ENCODE results near the gene CHD3. TPM values are rescaled to one million over a fixed set of nuclear protein-coding genes. Genes with fewer than 3 reads are reported as not detected.

CHD3 gene
- total and polyA plus RNA-seq, 3 donors from 2014 or later: 62.3 to 123 (median 111) TPM

- DNase-seq: no peak
- 86 to 92% methylated on average over 3 of the region's 3 CpGs for WGBS, 2 donors
- no peaks in the 10 kb centered on the region for H3K36me3 ChIP-seq (ENCODE audit: low read depth, missing control alignments)
- intact Hi-C loops (cut with DNase I; ENCODE audit: low total_unique reads): no loop called here
- H3K4me1 ChIP-seq: peaks cover 11% of the 10 kb centered on the region
- no peaks in the 10 kb centered on the region for H3K27me3 ChIP-seq
- no peak overlapping the region for H3K27ac ChIP-seq
- TF ChIP-seq POLR2A (IDR thresholded peaks at IDR 0.05) (no peak), CTCF (IDR thresholded peaks at IDR 0.05) (no peak)
- H3K9me3 ChIP-seq: no peaks in the 10 kb centered on the region
- H3K4me3 ChIP-seq: no peak overlapping the region
Observed at GRCh38 chr17:7880076-7880868, 8.3 kb upstream of the CHD3 start.

- Histone ChIP-seq H3K4me1 (peaks cover 17% of the 10 kb centered on the region), H3K9me3 (no peaks in the 10 kb centered on the region), H3K27me3 (no peaks in the 10 kb centered on the region), H3K4me3 (no peak overlapping the region), H3K36me3 (ENCODE audit: low read depth, missing control alignments) (no peaks in the 10 kb centered on the region), H3K27ac (peak overlapping the region in 1 of 2 donors; percentile 11)
- 43 to 48% methylated on average over 7 of the region's 7 CpGs for WGBS, 2 donors
- TF ChIP-seq POLR2A (IDR thresholded peaks at IDR 0.05): no peak
- TF ChIP-seq CTCF (IDR thresholded peaks at IDR 0.05): no peak
- intact Hi-C loops (cut with DNase I; ENCODE audit: low total_unique reads): no loop called here
- peak; percentile 49 for DNase-seq
Observed at GRCh38 chr17:7881276-7882054, 7.1 kb upstream of the CHD3 start.

GRCh38 chr17:7882068-7882467 is 6.5 kb upstream of the CHD3 start:
- 63 to 65% methylated on average over 7 of the region's 7 CpGs for WGBS, 2 donors
- DNase-seq: no peak
- intact Hi-C loops (cut with DNase I; ENCODE audit: low total_unique reads): no loop called here
- no peak for TF ChIP-seq POLR2A (IDR thresholded peaks at IDR 0.05)
- no peak for TF ChIP-seq CTCF (IDR thresholded peaks at IDR 0.05)
- no peaks in the 10 kb centered on the region for H3K36me3 ChIP-seq (ENCODE audit: low read depth, missing control alignments)
- no peak overlapping the region for H3K4me3 ChIP-seq
- no peaks in the 10 kb centered on the region for H3K27me3 ChIP-seq
- H3K9me3 ChIP-seq: no peaks in the 10 kb centered on the region
- H3K4me1 ChIP-seq: peaks cover 23% of the 10 kb centered on the region
- H3K27ac ChIP-seq: peak overlapping the region in 1 of 2 donors; percentile 87

- WGBS, 2 donors: 71 to 82% methylated on average over 3 of the region's 3 CpGs
- no peaks in the 10 kb centered on the region for H3K36me3 ChIP-seq (ENCODE audit: low read depth, missing control alignments)
- peaks cover 25% of the 10 kb centered on the region for H3K4me1 ChIP-seq
- no peak for DNase-seq
- intact Hi-C loops (cut with DNase I; ENCODE audit: low total_unique reads): no loop called here
- TF ChIP-seq POLR2A (IDR thresholded peaks at IDR 0.05) (no peak), CTCF (IDR thresholded peaks at IDR 0.05) (no peak)
- no peaks in the 10 kb centered on the region for H3K9me3 ChIP-seq
- H3K4me3 ChIP-seq: no peak overlapping the region
- no peaks in the 10 kb centered on the region for H3K27me3 ChIP-seq
- peak overlapping the region in 1 of 2 donors; percentile 87 for H3K27ac ChIP-seq
Observed at GRCh38 chr17:7882629-7883028, 6.0 kb upstream of the CHD3 start.
